OCI-LY7 (cell line): ENCODE measurements around the gene PHACTR3. TPM values are rescaled to one million over a fixed set of nuclear protein-coding genes. Genes with fewer than 3 reads are reported as not detected.

ENCODE experiments used
- BruUV-seq: library from RNA; stranded (reverse); fragments of 400-500 nt; replicated peaks from 2 replicates; lab custom pipeline; 2021; lab: Mats Ljungman, UMichigan
- CTCF ChIA-PET: fragments of 300-600 bp; sonication (Branson Sonifier 250); formaldehyde crosslinking; loops from one replicate; lab custom pipeline; 2022; ENCODE audit warnings: antibody characterized with exemption; ENCODE audit not compliant: unreplicated experiment; lab: Charles Lee
- POLR2A ChIA-PET: fragments of 300-600 bp; sonication (Branson Sonifier 250); formaldehyde crosslinking; loops from one replicate; lab custom pipeline; 2022; ENCODE audit warnings: antibody characterized with exemption; lab: Charles Lee
- DNase-seq: peaks from one replicate; pipeline ENCODE4 v3.0.0-alpha.2; 2015; ENCODE audit warnings: low spot score
- H2AFZ ChIP-seq: fragments of 200-600 bp; sonication (generic), shearing (Covaris generic); 2 replicates; pipeline ENCODE4 v1.6.1; 2014; ENCODE audit warnings: mild to moderate bottlenecking, antibody characterized with exemption, low read length, moderate library complexity
- H3K27ac ChIP-seq: fragments of 200-600 bp; sonication (generic); 2 replicates; pipeline ENCODE4 v1.5.1; 2014; ENCODE audit warnings: mixed run types, low read depth, mild to moderate bottlenecking, moderate library complexity, low read length, inconsistent platforms; ENCODE audit not compliant: poor library complexity, severe bottlenecking
- H3K36me3 ChIP-seq: fragments of 200-600 bp; sonication (generic); 2 replicates; pipeline ENCODE4 v1.6.1; 2014; ENCODE audit warnings: mild to moderate bottlenecking, antibody characterized with exemption, low read length, moderate library complexity, mixed read lengths; ENCODE audit not compliant: insufficient read depth
- H3K4me1 ChIP-seq: fragments of 200-600 bp; sonication (generic); 2 replicates; pipeline ENCODE4 v1.5.1; 2014; ENCODE audit warnings: mild to moderate bottlenecking, low read length; ENCODE audit not compliant: insufficient read depth, poor library complexity, severe bottlenecking
- H3K4me2 ChIP-seq: fragments of 200-600 bp; sonication (generic); 2 replicates; pipeline ENCODE4 v1.6.1; 2014; ENCODE audit warnings: mild to moderate bottlenecking, low read length
- H3K4me3 ChIP-seq: fragments of 200-600 bp; sonication (generic); 2 replicates; pipeline ENCODE4 v1.5.1; 2014; ENCODE audit warnings: mild to moderate bottlenecking, low read depth, low read length; ENCODE audit not compliant: poor library complexity, severe bottlenecking
- H3K79me2 ChIP-seq: fragments of 200-600 bp; sonication (generic); 2 replicates; pipeline ENCODE4 v1.6.1; 2016; ENCODE audit warnings: low read depth, mild to moderate bottlenecking, low read length, moderate library complexity, mixed read lengths; ENCODE audit not compliant: insufficient read depth
- H3K9me2 ChIP-seq: fragments of 200-600 bp; sonication (generic); 2 replicates; pipeline ENCODE4 v1.6.1; 2016; ENCODE audit warnings: mild to moderate bottlenecking, low read length, mixed read lengths; ENCODE audit not compliant: insufficient read depth
- H3K9me3 ChIP-seq: fragments of 200-600 bp; sonication (generic); 2 replicates; pipeline ENCODE4 v1.6.1; 2014; ENCODE audit warnings: mild to moderate bottlenecking, mixed run types, low read length, mixed read lengths
- H4K20me1 ChIP-seq: fragments of 200-600 bp; sonication (generic); 2 replicates; pipeline ENCODE4 v1.6.1; 2014; ENCODE audit warnings: mild to moderate bottlenecking, antibody characterized with exemption, low read length, moderate library complexity, mixed read lengths; ENCODE audit not compliant: insufficient read depth
- EZH2phosphoT487 ChIP-seq: fragments of 200-600 bp; sonication (generic); IDR thresholded peaks from 2 replicates; pipeline ENCODE4 v1.6.1; 2018; ENCODE audit warnings: low read depth, borderline replicate concordance, mild to moderate bottlenecking, mixed run types, antibody characterized with exemption, low read length, moderate library complexity, mixed read lengths
- intact Hi-C: fragments of 100-400 bp; cut with micrococcal nuclease; formaldehyde crosslinking; loops from one replicate; pipeline ENCODE4 v1.10.0; 2022; ENCODE audit not compliant: unreplicated experiment
- total RNA-seq, 2 experiments: library from RNA; depleted of rRNA in 1 of 2; stranded (reverse); fragments of >200 nt in 1 of 2; shearing (Covaris generic) in 1 of 2; gene quantifications; 2 replicates each; pipeline ENCODE4 v1.2.3, GENCODE V29; 2014 to 2022
- TF ChIP-seq, protein P1 (sequence below): fragments of 200-600 bp; sonication (generic); conservative IDR thresholded peaks from 2 replicates; pipeline ENCODE4 v1.5.1; 2014; ENCODE audit warnings: mild to moderate bottlenecking, antibody characterized with exemption, low read length, moderate library complexity, mixed read lengths

Gene PHACTR3
- total RNA-seq, 2 experiments from 2014 or later = 0.32 TPM; not detected in 1

- Histone ChIP-seq H3K4me2 (no peak overlapping the region), H3K36me3 (no peaks in the 10 kb centered on the region), H3K4me3 (no peak overlapping the region), H2AFZ (no peak overlapping the region), H4K20me1 (no peaks in the 10 kb centered on the region), H3K9me3 (peaks cover 4% of the 10 kb centered on the region; the same call in 1 of the 2 replicates), H3K9me2 (no peaks in the 10 kb centered on the region), H3K4me1 (no peaks in the 10 kb centered on the region), H3K27ac (no peak overlapping the region), H3K79me2 (no peaks in the 10 kb centered on the region)
- intact Hi-C loops = no loop called here
- BruUV-seq = no TSS peak
- CTCF ChIA-PET = no interaction called here
- DNase-seq = no peak
- no peak for TF ChIP-seq EZH2phosphoT487
- TF ChIP-seq, protein P1, sequence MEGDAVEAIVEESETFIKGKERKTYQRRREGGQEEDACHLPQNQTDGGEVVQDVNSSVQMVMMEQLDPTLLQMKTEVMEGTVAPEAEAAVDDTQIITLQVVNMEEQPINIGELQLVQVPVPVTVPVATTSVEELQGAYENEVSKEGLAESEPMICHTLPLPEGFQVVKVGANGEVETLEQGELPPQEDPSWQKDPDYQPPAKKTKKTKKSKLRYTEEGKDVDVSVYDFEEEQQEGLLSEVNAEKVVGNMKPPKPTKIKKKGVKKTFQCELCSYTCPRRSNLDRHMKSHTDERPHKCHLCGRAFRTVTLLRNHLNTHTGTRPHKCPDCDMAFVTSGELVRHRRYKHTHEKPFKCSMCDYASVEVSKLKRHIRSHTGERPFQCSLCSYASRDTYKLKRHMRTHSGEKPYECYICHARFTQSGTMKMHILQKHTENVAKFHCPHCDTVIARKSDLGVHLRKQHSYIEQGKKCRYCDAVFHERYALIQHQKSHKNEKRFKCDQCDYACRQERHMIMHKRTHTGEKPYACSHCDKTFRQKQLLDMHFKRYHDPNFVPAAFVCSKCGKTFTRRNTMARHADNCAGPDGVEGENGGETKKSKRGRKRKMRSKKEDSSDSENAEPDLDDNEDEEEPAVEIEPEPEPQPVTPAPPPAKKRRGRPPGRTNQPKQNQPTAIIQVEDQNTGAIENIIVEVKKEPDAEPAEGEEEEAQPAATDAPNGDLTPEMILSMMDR = no peak
- POLR2A ChIA-PET = no interaction called here
Observed at GRCh38 chr20:59718071-59718470, 113.7 kb downstream of the PHACTR3 start.

- H3K36me3 ChIP-seq = no peaks in the 10 kb centered on the region
- no peak overlapping the region for H3K4me2 ChIP-seq
- H3K4me1 ChIP-seq = no peaks in the 10 kb centered on the region
- H3K9me2 ChIP-seq = no peaks in the 10 kb centered on the region
- intact Hi-C loops = no loop called here
- H4K20me1 ChIP-seq = no peaks in the 10 kb centered on the region
- H3K27ac ChIP-seq = no peak overlapping the region
- no peak overlapping the region for H3K4me3 ChIP-seq
- no peak for TF ChIP-seq EZH2phosphoT487
- TF ChIP-seq, protein P1 = no peak
- H2AFZ ChIP-seq = no peak overlapping the region
- H3K9me3 ChIP-seq = no peaks in the 10 kb centered on the region
- H3K79me2 ChIP-seq = no peaks in the 10 kb centered on the region
- POLR2A ChIA-PET = no interaction called here
- BruUV-seq = no TSS peak
- CTCF ChIA-PET = no interaction called here
- no peak for DNase-seq
Observed at GRCh38 chr20:59718751-59719150, 114.4 kb downstream of the PHACTR3 start.

- H3K9me2 ChIP-seq = no peaks in the 10 kb centered on the region
- H2AFZ ChIP-seq = no peak overlapping the region
- no peaks in the 10 kb centered on the region for H4K20me1 ChIP-seq
- DNase-seq = no peak
- H3K4me3 ChIP-seq = no peak overlapping the region
- H3K9me3 ChIP-seq = no peaks in the 10 kb centered on the region
- no peak overlapping the region for H3K4me2 ChIP-seq
- CTCF ChIA-PET = no interaction called here
- no peaks in the 10 kb centered on the region for H3K4me1 ChIP-seq
- H3K79me2 ChIP-seq = no peaks in the 10 kb centered on the region
- BruUV-seq = no TSS peak
- no peak for TF ChIP-seq EZH2phosphoT487
- TF ChIP-seq, protein P1 = no peak
- no peak overlapping the region for H3K27ac ChIP-seq
- POLR2A ChIA-PET = no interaction called here
- no peaks in the 10 kb centered on the region for H3K36me3 ChIP-seq
- intact Hi-C loops = no loop called here
Observed at GRCh38 chr20:59720013-59720412, 115.7 kb downstream of the PHACTR3 start.
